GM18858 (cell line): Measurements from ENCODE around the gene SMLR1.
A peak's percentile ranks its signal among the peaks of the same experiment; 100 is the strongest.

ENCODE experiments used
- ATAC-seq: cut with Tn5 transposase; IDR thresholded peaks from one replicate; pipeline ENCODE4 v1.9.1; 2021; ENCODE audit not compliant: unreplicated experiment

SMLR1 gene

DNA sequence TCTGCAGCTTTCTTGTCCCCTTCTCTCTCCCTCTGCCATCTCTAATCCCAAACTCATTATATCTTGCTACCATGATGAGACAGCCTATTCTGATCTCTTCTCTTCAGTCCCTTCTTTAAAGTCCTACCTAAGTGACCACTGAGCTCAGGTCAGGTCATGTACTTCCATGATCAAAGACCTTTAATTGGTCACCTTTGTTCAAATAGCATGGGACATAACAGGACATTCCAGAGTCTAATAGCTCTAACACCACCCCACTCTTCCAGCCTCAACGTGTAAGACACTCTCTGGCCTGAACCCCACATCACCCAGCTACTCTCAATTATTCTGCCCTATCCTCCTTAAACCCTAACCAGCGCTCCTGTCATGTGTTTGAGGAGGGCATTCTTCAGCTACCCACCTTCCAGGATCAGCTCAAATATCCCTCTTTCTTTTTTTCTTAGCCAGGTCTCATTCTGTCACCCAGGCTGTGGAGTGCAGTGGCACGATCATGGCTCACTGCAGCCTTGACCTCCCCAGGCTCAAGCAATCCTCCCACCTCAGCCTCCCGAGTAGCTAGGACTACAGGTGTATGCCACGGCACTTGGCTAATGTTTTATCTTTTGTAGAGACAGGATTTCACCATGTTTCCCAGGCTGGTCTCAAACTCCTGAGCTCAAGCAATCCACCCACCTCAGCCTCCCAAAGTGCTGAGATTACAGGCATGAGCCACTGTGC is 2.1 kb upstream of the SMLR1 start:
- ATAC-seq: no peak

DNA sequence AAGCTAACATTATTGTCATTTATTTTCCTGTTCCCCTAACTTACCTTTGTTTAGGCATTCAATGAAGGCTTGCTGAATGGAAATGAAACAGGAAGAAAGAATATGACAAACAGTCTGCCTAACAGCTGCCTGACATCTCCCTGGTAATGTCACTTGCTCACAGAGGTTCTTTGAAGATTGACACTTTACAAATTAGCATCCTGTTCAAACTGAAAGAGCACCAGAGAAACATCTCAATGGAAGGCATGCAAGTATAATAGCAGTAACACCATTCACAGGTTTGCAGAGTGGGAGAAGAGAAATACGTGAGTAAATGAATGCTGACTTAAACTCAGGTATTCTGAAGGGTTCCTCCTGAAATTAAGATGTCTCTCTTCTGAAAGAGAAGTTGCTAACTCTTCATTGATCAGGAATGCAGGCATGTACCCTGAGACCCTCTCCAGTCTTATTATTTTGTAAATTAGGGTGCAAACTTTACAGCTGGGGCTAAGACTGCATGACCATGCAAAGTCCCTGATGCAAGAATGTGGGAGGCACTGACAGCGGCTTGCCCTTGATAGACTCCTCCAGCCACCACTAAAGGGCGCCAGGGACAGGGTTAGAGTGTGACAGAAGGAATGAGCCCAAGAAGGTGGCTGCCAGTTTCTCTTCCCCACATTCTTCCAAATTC is 1.3 kb upstream of the SMLR1 start:
- ATAC-seq: no peak

DNA sequence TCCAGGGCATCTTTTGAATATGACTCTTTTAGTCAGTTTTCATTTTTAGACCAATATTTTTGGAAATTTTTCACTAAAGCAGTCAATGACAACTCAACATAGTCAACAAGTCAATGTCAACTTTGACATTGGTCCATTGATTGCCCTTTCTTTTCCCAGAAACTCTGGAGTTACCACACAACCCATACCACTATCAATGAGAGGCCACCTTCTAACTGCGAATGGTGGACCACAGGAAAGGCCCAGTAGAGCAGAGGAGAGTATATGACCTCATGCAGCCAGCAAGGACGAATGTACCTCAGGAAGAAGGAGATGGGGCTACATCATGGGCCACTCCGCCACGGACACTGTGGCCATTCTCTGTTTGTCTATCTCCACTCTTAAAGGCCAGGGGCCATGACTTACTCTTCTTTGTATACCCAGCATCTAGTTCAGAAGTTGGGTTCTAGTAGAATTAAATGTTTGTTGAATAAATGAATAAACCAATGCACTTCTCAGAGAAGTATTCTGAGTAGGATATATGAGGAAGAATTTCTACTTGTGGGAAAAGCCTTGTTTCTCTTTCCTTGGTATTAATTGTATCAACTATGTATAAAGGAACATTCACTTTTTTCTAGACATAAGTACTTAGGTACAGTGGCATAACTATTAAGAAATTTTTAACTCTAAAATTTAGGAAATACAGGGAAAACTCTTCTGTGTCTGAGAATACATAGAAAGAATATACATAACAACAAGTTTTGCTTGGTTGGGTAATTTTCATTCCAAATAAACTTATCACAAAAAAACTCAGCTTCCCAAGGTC is 562 bp upstream of the SMLR1 start:
- ATAC-seq: no peak

DNA sequence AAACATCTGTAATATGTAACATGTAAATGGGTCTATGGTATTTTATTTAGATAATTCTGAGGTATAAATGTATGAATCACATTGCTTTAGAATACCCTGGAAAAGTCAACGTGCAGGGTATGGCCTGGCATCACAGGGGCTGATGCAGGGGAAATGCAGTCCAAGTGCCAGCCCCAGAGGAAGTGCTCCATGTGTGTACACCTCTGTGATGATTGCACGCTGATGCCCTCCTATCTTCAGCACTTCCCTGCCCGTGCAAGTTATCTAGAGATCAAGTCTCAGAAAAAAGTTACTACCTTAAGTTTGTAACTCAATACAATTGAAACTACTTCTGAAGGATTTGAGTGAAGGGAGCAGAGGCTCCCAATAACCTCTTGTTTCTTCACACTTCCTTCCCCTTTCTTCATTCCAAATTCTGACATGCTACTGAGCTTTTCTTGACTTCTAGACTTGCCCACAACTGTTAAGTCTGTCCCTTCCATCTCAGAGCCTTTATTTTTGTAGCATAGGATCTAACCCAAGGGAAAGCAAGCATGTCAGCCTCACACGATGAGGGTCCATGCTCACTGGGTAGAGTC is 2.2 kb downstream of the SMLR1 start:
- no peak for ATAC-seq

DNA sequence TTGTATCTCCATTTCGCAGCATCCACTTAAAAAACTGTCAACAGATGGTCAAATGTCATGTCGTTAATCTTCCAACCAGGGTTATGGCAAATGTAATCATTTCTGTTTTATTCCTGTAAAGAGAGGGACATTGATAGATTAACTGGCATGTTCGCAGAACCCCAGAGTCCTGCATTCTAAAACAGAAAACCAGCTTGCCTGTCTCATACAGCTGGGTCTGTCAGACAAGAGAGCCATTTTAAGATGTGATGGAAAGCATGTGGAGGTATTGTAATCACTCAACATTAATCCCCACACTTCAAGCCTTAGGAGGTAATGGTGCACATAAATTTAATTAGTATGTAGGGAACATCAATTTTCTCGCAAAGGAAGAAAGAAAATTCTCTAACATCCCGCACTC is 4.4 kb downstream of the SMLR1 start:
- ATAC-seq: no peak

DNA sequence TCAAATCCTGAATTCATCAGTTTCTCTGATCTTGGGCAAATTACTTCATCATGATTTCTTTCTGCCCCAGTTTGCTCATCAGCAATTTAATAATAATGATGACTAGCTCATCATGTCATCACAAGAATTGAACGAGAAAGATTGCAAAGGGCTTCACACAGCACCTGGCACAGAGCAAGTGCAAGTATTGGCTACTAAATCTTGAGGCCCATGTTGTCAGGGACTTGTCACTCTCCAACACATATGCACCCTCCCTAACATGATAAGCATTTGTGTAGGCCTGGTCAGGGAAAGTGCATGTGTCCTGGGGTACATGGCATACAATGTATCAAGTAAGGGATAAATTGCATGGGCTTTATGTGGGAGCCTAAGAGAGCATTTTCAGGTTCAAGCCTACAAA is 6.4 kb downstream of the SMLR1 start:
- no peak for ATAC-seq

DNA sequence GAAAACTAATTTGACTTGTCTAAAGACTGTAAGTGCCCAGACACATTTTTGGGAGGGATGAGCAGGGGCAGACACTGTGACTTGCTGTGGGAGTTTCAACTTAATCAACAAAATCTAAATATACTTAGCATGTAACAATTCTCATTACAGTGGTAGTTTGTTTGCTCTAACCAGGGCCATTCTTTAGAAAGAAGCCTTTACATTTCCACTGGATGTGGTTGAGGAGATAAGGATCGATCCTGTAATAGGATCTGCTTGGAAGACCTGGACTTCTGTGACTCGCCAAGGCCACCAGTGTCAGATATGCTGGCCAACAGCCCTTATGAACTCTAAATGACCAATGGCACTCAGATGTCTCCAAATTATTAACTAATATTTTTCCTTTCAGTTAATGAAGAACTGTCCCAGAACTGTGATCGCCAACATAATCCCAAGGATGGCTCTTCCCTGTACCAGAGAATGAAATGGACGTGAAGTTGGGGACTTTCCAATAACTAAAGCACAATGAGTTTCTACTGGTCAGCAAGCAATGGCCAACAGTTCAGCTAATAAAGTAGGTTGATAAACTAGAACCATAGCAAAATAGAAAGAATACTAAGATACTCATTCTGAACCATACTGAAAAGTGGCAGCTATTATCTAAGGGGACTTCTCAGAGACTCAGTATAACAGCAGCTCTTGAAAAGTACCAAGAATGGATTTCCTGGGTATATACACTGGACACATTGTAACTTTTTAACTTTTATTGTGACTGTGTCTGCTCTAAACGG is 7.5 kb downstream of the SMLR1 start:
- no peak for ATAC-seq

DNA sequence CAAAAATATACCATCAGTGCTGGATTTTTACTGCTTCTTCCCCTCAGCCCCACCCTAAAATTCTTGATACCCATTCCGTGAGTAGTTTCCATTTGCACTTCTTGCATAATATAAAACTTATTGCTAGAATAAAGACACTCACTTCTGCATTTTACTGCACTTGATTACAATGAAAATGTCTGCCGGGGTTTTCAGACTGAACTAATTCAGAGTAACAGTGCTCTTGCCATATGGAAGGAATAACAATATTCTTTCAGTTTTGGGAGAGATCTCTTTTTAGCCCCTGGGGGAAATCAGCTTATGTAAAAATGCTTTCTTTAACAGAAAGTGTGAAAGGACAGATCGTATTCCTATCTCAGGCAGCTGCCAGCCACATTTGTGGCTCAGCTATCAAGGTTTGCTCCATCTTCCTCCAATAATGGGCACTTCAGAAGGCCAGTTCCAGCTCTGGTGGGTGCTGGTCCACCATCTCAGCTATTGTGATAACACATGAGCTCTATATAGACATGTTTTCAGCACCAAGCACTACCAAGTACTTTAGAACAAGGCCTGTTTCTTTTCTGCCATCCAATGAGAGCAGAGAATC is 8.9 kb downstream of the SMLR1 start:
- no peak for ATAC-seq

DNA sequence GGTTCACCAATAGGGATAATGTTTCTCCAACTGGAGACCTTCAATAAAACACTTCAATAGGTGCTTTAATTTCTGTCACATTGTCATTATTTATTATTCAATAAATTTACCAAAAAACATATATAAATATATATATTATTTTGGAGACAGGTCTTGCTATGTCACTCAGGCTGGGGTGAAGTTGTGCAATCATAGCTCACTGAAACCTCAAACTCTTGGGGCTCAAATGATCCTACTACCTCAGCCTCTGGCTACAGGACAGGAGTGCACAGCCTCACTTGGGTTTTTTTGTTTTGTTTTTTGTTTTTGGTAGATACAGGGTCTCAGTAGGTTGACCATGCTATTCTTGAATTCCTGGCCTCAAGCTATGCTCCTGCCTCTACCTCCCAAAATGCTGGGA is 9.9 kb downstream of the SMLR1 start:
- ATAC-seq: no peak

DNA sequence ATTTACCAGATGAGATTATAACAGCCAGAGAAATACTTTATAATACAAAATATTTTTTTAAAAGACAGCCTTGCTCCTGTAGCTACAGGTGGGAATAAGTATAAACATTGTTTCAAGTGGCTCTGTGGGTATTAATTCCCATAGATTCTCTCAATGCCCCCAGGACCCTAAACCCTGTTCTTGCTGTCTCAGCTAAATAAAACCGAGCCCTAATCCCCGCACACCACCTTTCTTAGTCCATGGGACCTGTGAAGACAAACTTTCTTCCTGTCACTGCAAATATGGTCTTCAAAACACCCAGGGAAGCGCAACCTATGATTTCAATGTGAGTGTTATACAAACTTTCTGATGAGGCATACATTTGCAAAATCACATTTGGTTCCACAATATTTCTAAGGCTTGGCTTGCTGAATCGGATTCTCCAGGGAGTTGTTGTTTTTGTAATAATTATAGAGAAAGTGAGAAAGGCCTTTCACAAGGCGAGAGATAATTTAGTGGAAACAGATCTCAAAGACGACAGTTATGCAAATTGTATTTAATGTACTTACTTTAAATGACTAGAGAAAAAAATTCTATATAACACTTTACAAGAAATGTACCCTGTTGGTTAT is 11.1 kb downstream of the SMLR1 start:
- no peak for ATAC-seq

DNA sequence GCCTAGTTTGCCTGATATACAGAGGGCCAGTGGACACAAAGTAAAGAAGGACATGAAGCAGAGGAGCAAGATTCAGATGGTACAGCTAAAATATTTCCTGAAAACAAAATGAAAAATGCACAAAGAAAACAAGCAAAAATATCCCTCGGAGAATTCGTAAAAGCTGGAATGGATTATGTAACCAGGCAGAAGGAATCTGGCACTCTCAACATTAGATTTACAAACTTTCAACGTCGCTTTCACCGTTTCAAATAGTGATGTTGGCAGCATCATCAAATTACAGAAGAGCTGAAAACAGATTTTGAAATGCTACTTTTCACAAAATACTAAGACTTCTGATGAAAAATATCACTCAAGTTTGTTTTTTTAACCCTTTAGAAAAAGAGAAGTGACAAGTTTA is 11.7 kb downstream of the SMLR1 start:
- ATAC-seq: no peak

DNA sequence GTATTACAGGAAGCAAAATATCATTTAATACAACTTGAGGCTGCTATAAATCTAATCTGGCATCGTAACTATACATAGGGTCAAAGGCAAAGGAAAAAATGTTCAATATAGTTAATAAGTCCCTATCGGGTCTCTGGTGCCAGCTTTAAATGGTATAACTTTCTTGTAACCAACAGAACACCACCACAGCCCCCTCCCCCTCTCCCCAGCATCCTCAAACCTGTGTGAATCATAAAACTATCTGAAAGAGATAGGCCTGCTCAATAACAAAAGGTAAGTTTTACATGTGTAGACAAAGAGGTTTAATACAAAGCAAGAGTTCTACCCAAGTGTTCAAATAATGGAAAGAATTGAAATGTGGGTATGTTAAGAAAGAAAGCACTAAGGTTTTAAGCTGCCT is 12.2 kb downstream of the SMLR1 start:
- no peak for ATAC-seq

DNA sequence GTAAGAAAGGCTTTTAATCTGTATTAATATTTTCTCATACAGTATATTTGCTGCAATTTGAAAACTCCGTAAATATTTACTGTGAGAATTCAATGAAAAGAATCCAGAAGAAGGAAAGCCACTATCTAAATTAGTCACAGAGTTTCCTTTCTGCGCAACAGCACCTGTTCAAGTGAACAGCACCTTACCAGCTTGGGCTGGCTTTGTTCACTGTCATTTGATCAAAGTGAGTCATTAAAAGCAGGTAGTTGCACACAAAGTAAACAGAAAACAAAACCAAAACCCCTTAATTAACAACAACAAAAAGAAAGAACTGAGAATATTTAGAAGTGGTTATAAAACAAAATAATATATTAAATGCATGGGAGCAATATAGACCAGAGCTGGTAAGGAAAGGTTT is 12.8 kb downstream of the SMLR1 start:
- ATAC-seq: no peak

DNA sequence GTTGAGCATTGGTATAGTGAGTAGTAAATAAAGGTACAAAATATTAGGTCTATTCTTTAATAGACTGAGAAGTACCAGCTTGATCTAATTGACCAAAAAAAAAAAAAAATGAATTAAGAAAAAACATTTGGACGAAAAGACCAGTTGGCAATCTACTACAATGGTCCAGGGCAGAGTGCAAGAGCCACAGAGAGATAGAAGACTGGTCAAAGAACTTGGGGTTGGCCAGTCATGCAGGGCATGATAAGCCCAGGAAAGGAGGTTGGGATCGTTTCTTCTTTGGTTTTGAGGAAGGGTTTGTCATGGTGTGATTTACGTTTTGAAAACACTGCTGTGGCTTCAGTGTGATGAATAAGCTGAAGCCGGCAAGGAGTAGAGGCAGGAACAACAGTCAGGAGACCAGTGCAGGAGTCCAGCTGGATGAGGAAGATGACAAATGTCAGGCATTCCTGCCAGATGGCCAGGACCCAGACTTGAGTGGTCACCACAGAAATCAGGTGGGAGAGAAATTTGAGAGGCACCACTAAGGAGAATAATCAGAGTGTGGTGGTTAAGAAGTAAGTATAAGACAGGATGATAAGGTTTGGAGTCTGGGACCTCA is 14.0 kb downstream of the SMLR1 start:
- ATAC-seq: no peak

DNA sequence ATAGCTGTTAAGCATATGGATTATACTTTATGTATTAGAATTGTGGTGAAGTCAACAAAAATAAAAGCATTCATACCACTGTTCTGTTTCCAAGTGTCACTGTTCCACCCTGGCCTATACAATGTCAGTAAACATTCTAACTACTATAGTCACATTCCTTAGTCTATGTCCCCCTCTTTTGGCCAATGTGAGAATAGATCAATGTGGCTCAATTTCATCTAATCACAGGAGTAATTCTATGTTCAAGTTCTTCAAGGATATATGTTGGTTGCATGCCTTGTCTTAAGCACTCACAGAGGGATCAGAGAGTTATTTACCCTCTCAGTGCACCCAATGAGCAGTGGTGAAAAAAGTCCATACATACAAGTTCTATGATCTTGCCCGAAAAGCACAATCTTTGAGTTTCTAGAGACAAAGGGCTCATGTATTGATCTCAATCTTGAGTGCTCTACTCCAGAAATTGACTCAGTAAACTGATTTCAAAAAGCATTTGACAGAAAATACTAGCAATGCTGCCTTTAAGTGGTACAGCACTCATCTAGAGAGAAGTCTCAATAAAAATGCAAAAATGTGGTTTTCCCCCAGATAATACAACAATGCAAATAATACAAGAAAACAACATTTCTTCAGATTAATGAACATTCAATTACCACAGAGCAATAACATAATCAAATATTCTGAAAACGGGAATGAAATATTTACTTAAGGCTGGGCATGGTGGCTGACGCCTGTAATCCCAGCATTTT is 16.5 kb downstream of the SMLR1 start:
- peak; percentile 84 for ATAC-seq

DNA sequence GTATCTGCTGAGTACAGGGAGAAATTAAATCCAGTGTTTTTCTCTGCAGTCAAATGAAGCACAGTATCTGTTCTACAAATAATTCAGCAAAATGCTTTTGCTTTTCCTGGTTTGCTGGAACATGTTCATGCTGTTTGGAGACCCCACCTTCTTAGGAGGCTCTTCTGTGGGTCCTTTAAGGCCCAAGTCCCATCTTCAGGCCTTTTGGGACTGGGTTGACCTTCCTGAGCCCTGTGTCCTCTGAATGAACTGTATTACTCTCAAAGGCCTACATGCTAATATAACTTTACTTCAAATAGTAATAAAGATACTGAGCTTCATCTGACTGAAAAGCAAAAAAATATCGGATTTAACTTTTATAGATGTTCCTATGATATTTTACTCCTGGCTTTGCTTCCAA is 19.3 kb downstream of the SMLR1 start:
- no peak for ATAC-seq

DNA sequence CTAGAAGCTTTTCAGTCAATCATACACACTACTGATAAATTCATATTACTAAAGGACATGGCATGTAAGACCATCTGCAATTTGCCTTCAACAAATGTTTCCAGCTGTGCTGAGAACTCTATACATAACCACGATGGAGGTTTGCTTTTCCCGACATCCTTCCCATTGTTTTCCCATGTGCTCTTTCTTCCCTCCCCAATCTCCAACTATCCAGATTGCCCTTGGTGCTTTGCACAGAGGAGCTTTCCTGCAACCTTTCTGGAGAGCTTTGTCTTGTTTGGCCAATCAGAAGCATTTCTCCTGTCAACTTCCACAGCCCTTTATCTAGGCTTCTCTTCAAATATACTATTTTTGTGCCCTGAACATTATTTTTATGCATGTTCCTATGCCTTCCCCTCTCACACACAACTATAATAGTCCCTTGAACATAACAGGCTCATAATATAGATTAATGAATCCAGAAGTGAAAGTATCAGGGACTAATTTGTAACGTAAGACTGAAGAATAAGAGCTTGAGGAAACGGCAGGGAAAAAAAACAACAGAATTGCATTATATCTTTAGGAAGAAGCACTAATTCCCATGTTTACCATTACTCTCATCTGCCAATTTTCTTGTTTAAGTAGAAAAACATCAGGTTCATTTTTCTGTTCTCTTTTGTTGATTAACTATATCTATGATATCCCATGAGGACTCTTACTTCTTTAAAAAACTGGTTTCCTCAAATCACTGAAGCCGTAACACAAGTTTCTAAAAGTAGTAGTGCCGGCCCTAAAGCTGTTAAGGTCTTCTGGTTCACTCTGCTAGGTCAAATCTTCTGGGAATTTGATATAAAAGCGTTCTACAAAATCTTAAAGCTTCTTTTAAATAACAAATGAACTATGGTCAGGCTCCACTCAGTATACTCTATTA is 20.1 kb downstream of the SMLR1 start:
- no peak for ATAC-seq

DNA sequence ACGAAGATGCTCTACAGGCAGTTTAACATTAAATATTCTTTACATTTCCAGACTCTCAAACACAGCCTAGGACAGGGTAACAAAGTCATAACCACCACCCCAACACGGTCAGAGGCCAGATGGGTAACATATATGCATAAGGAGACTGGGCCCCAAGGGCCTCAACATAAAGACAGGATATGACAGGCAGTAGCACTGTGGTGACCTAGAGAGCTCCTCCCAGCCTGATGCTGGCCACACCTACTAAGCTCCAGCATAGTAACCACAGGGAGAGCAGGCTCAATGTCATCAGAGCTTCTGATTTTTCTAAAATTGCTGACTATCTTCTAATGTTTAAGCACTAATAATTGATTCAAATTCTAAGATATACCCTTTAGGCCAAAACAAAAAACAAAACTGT is 21.7 kb downstream of the SMLR1 start:
- ATAC-seq: peak; percentile 84
